A549 treated with AZD9567 at 1 μM for 4 hours (cell line): Measurements from ENCODE around the gene DCT. TPM values are rescaled to one million over a fixed set of nuclear protein-coding genes. Genes with fewer than 3 reads are reported as not detected.

Experiments used
- total RNA-seq: library from RNA; stranded (reverse); fragments of 200-300 nt; extraction: Qiagen RNA extraction; gene quantifications from 5 replicates; pipeline ENCODE4 v1.2.3, GENCODE V29; 2022; ENCODE audit not compliant: insufficient read depth

DCT gene
- 0.07 TPM in 1 of 5 replicates, not detected in the others for total RNA-seq

DNA sequence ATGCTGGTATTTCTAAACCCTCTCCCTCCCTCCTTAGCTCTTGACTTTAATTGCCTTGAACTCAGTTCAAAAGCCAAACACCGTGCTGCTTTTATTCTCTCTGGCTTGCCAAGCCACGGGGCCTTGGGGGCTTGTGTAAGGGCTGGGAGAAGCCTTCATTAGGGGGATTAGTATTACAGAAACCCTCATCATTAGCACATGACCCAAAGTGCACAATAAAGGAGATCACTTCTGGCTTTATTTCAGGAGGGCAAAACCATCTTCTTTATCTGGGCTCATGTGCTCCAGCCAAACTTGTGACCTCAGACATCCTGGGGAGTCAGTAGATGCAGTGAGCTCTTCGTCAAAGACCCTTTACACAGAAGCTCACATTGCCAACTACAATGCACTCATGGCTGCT, at the start of gene DCT:
Gene DCT, minus strand, starts transcription at position 67 of the 400 bp plus-strand sequence. CDS start 427 bp downstream, outside the sequence.

Other genes starting within 250 kb of the DCT start
- 6.4 to 9.8 TPM (median 8.8 TPM) in 5 replicates for gene TGDS, start 116.5 kb upstream of the DCT start, total RNA-seq
- 2.8 to 4.1 TPM (median 3.6 TPM) in 5 replicates for gene GPR180, start 122.2 kb upstream of the DCT start, total RNA-seq
- gene SOX21, start 232.9 kb upstream of the DCT start, total RNA-seq = 0.36 to 0.46 TPM (median 0.43 TPM) in 4 of 5 replicates, not detected in the other